SK-MEL-5 (cell line): ENCODE measurements around the gene ITPR2. TPM values are rescaled to one million over a fixed set of nuclear protein-coding genes. Genes with fewer than 3 reads are reported as not detected.

Source experiments
- DNase-seq: peaks from one replicate; pipeline ENCODE4 v3.0.0-alpha.2; 2016; ENCODE audit warnings: low read depth, low spot score
- in situ Hi-C: cut with HindIII; loops from 2 replicates; pipeline ENCODE4 v1.10.0; 2016; ENCODE audit warnings: low sequenced_read_pairs, high pct_unique_total_duplicates, low pct_unique_long_range_greater_than_20kb
- small RNA-seq, 2 experiments: library from RNA; depleted of rRNA; stranded (forward); fragments of <200 nt; gene quantifications; one replicate each; pipeline ENCODE3, GENCODE V24; 2014
- total RNA-seq: library from RNA; depleted of rRNA; stranded (reverse); fragments of >200 nt; shearing (Covaris generic); gene quantifications from 2 replicates; pipeline ENCODE4 v1.2.3, GENCODE V29; 2014; rRNA removed

Gene ITPR2
- total RNA-seq, 1 experiment from 2014 or later = 21.3 TPM

DNA sequence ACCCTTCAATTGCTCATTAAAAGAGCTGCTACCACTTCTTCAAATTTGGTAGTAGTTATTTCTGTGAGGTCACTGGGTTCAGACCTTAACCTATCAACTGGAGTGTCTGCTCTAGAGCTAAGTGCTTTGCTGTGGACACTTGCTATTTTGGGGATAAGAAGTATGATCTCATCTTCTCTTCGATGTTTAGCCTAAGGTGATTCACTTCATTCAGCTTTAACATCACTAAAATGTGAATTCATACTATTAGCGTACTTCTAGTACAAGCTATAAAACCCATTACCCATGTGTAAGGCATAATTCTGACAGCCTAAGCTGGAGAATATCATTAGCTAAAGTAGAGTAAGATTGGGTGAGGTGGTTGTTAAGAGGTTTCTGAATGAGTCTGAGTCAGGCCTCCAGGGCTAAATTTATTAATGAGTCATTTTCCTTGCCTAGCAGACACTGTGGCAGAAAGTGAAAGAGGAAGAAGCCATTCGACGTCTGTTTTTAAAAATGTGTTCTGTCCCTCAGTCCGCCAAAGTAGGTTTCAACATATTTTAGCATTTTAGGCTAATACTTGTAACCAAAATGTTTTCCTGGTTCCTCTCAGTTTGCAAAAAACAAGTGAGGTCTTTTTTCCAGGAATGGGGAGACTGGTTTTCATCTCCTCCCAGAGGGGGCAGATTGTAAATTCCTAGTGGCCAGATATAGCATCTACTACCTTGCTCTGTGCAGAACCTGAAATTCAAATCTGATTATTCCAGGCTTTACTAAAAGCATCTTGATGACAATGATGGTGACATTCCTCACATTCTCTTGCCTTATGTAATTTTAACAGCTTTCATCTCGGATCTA is 534.0 kb downstream of the ITPR2 start:
- in situ Hi-C loops = no loop called here
- peak; percentile 53 for DNase-seq

- in situ Hi-C loops = no loop called here
- DNase-seq = no peak
Measured at GRCh38 chr12:26297396-26298070, 535.5 kb downstream of the ITPR2 start.

- in situ Hi-C loops = no loop called here
- DNase-seq = no peak
Measured at GRCh38 chr12:26295001-26295400, 538.0 kb downstream of the ITPR2 start.

- DNase-seq = no peak
- in situ Hi-C loops = no loop called here
Measured at GRCh38 chr12:26293612-26294011, 539.4 kb downstream of the ITPR2 start.

GRCh38 chr12:26292596-26292995 is 540.4 kb downstream of the ITPR2 start:
- in situ Hi-C loops = no loop called here
- DNase-seq = no peak

DNA sequence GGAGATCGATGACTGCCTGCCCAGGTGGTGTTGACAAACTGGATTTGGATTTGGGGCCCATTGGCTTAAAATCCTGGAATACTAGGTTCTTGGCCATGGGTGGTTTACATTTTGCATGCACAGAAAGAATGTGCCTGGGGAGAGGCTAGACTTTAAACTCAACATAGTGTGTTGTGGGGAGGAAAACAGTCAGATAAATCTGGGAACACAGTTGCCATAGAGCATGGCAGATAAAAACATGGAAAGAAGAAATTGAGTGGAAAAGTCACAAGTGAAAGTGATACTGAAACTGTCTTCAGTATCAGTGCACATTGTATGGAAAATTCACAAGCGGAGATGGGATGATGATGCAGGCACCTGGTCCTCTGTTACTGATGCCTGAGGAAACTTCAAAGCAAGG is 542.4 kb downstream of the ITPR2 start:
- in situ Hi-C loops = no loop called here
- no peak for DNase-seq

- no peak for DNase-seq
- in situ Hi-C loops = no loop called here
Measured at GRCh38 chr12:26287671-26288381, 545.2 kb downstream of the ITPR2 start.

Small RNAs within 50 kb of the gene (small RNA-seq; reads per million reads assigned to genes)
- gene RNA5SP354 = 0 reads per million in 2 experiments

Other genes starting within 250 kb of the ITPR2 start
- 99.0 and 106 TPM in 2 replicates for gene INTS13, start 104.8 kb upstream of the ITPR2 start, total RNA-seq
- 67.3 and 79.3 TPM in 2 replicates for gene FGFR1OP2, start 105.3 kb upstream of the ITPR2 start, total RNA-seq
- gene TM7SF3, start 181.2 kb upstream of the ITPR2 start, total RNA-seq = 245 and 250 TPM in 2 replicates
- 47.8 and 59.6 TPM in 2 replicates for gene MED21, start 189.4 kb upstream of the ITPR2 start, total RNA-seq
- gene C12orf71, start 249.4 kb upstream of the ITPR2 start, total RNA-seq = not detected in 2 replicates